Upper lobe of left lung (tissue), 6 donors: ENCODE measurements around the gene MCM6. TPM values are rescaled to one million over a fixed set of nuclear protein-coding genes. Genes with fewer than 3 reads are reported as not detected.

ENCODE experiments used
- ATAC-seq, 2 donors: fragments of 200-7000 bp; cut with Tn5 transposase; one replicate each; pipeline ENCODE4 v1.9.1; 2022; ENCODE audit warnings: mild to moderate bottlenecking in 2 of 2, moderate library complexity in 2 of 2; ENCODE audit not compliant: low FRiP score in 2 of 2
- DNase-seq, 2 donors: peaks; one replicate each; pipeline ENCODE4 v3.0.0-alpha.2; 2019 to 2020
- H3K27ac ChIP-seq, 4 donors: fragments of 200-600 bp; sonication (generic); one replicate each; pipeline ENCODE4 v1.5.1; 2016 to 2019
- H3K27me3 ChIP-seq, 4 donors: fragments of 200-600 bp; sonication (generic); one replicate each; pipeline ENCODE4 v1.5.1; 2017 to 2019
- H3K36me3 ChIP-seq, 4 donors: fragments of 200-600 bp; sonication (generic); one replicate each; pipeline ENCODE4 v1.5.1; 2016 to 2019
- H3K4me1 ChIP-seq, 4 donors: fragments of 200-600 bp; sonication (generic); one replicate each; pipeline ENCODE4 v1.5.1; 2018 to 2019
- H3K4me3 ChIP-seq, 4 donors: fragments of 200-600 bp; sonication (generic); one replicate each; pipeline ENCODE4 v1.5.1; 2017 to 2019; ENCODE audit warnings: mild to moderate bottlenecking in 2 of 4, moderate library complexity in 1 of 4
- H3K9me3 ChIP-seq, 4 donors: fragments of 200-600 bp; sonication (generic); one replicate each; pipeline ENCODE4 v1.5.1; 2018 to 2019
- CTCF ChIP-seq, 6 experiments: fragments of 450-650 bp in 4 of 6; fragments of 200-600 bp in 2 of 6; sonication (generic) in 2 of 6; IDR thresholded peaks; one replicate each; pipeline ENCODE4 v1.5.1; 2016 to 2019; ENCODE audit warnings: antibody characterized with exemption in 6 of 6
- EP300 ChIP-seq, 4 donors: sonication (generic); formaldehyde crosslinking; IDR thresholded peaks; one replicate each; pipeline ENCODE4 v1.5.1; 2017; ENCODE audit warnings: antibody characterized with exemption in 4 of 4, control low read depth in 2 of 4
- POLR2A ChIP-seq, 4 donors: fragments of 450-650 bp; IDR thresholded peaks; one replicate each; pipeline ENCODE4 v1.5.1; 2016 to 2017; ENCODE audit warnings: antibody characterized with exemption in 4 of 4, mild to moderate bottlenecking in 2 of 4
- POLR2AphosphoS5 ChIP-seq, 2 donors: sonication (generic); formaldehyde crosslinking; IDR thresholded peaks; one replicate each; pipeline ENCODE4 v1.5.1; 2017; ENCODE audit warnings: antibody characterized with exemption in 2 of 2
- WGBS, 2 donors: methylation state at CpG; one replicate each; pipeline ENCODE4 v1.1.5; 2017 to 2018; 5-methylcytosine and 5-hydroxymethylcytosine counted together
- total RNA-seq, 6 donors: library from RNA; depleted of rRNA in 4 of 6; stranded (reverse); fragments of >200 nt in 4 of 6; gene quantifications; one replicate each; pipeline versions ENCODE4 v1.1.0 to v1.2.1, GENCODE V29; 2016 to 2021
- donor health status: DM: no; HTN: no; CAD: no; lungs with moderate emphysema.
- donor health status: DM: no; HTN: yes; CAD: no; lungs with severe emphysema.

The MCM6 gene
- total RNA-seq, 6 donors from 2014 or later, result 4.2 to 10.5 (median 7.6) TPM

- Histone ChIP-seq H3K4me3 (no peak overlapping the region), H3K9me3 (peaks cover 0 to 8% (median 4%) of the 10 kb centered on the region in 4 donors), H3K36me3 (no peaks in the 10 kb centered on the region), H3K27ac (peak overlapping the region in 2 of 4 donors; percentile 31 to 82), H3K27me3 (no peaks in the 10 kb centered on the region), H3K4me1 (peaks cover 0 to 19% (median 6%) of the 10 kb centered on the region in 4 donors)
- ATAC-seq (no peak), DNase-seq (no peak)
- 93 to 94% methylated on average over 6 of the region's 6 CpGs for WGBS, 2 donors
- TF ChIP-seq CTCF (IDR thresholded peaks at IDR 0.05) (no peak), POLR2AphosphoS5 (IDR thresholded peaks at IDR 0.05) (no peak), EP300 (IDR thresholded peaks at IDR 0.05) (no peak), POLR2A (IDR thresholded peaks at IDR 0.05) (no peak)
Observed at GRCh38 chr2:135826544-135826943, 49.7 kb downstream of the MCM6 start.

- Histone ChIP-seq H3K4me3 (no peak overlapping the region), H3K4me1 (peaks cover 0 to 19% (median 6%) of the 10 kb centered on the region in 4 donors), H3K9me3 (peaks cover 0 to 8% (median 4%) of the 10 kb centered on the region in 4 donors), H3K27me3 (no peaks in the 10 kb centered on the region), H3K36me3 (no peaks in the 10 kb centered on the region), H3K27ac (peak overlapping the region; percentile 25 to 82 (median 72))
- TF ChIP-seq POLR2A (IDR thresholded peaks at IDR 0.05) (no peak), POLR2AphosphoS5 (IDR thresholded peaks at IDR 0.05) (peak in 1 of 2 donors; percentile 52), EP300 (IDR thresholded peaks at IDR 0.05) (peak in 1 of 4 donors; percentile 26), CTCF (IDR thresholded peaks at IDR 0.05) (no peak)
- peak in 1 of 2 donors; percentile 43 for DNase-seq
- ATAC-seq, result peak; percentile 14 to 15
- 30 to 33% methylated on average over 4 to 11 of the region's 11 CpGs for WGBS, 2 donors
Observed at GRCh38 chr2:135825550-135826176, 50.6 kb downstream of the MCM6 start.

GRCh38 chr2:135825131-135825530 is 51.1 kb downstream of the MCM6 start:
- peak in 1 of 2 donors; percentile 31 for ATAC-seq
- H3K36me3 ChIP-seq, result no peaks in the 10 kb centered on the region
- peaks cover 0 to 8% (median 4%) of the 10 kb centered on the region in 4 donors for H3K9me3 ChIP-seq
- 76 to 79% methylated on average over 9 of the region's 9 CpGs for WGBS, 2 donors
- peak overlapping the region; percentile 25 to 82 (median 72) for H3K27ac ChIP-seq
- no peak for DNase-seq
- H3K27me3 ChIP-seq, result no peaks in the 10 kb centered on the region
- peaks cover 0 to 19% (median 6%) of the 10 kb centered on the region in 4 donors for H3K4me1 ChIP-seq
- TF ChIP-seq POLR2A (IDR thresholded peaks at IDR 0.05) (no peak), CTCF (IDR thresholded peaks at IDR 0.05) (no peak), EP300 (IDR thresholded peaks at IDR 0.05) (no peak), POLR2AphosphoS5 (IDR thresholded peaks at IDR 0.05) (no peak)
- no peak overlapping the region for H3K4me3 ChIP-seq

- H3K36me3 ChIP-seq, result no peaks in the 10 kb centered on the region
- WGBS, 2 donors, result 83 to 100% methylated on average over 1 of the region's 1 CpG
- no peak for DNase-seq
- no peak overlapping the region for H3K27ac ChIP-seq
- no peak overlapping the region for H3K4me3 ChIP-seq
- TF ChIP-seq POLR2A (IDR thresholded peaks at IDR 0.05) (no peak), EP300 (IDR thresholded peaks at IDR 0.05) (no peak), POLR2AphosphoS5 (IDR thresholded peaks at IDR 0.05) (no peak), CTCF (IDR thresholded peaks at IDR 0.05) (no peak)
- H3K4me1 ChIP-seq, result peaks cover 0 to 19% (median 6%) of the 10 kb centered on the region in 4 donors
- H3K9me3 ChIP-seq, result peaks cover 0 to 8% (median 4%) of the 10 kb centered on the region in 4 donors
- no peaks in the 10 kb centered on the region for H3K27me3 ChIP-seq
- ATAC-seq, result no peak
Observed at GRCh38 chr2:135822855-135823254, 53.4 kb downstream of the MCM6 start.

- Histone ChIP-seq H3K36me3 (no peaks in the 10 kb centered on the region), H3K27me3 (no peaks in the 10 kb centered on the region), H3K4me3 (no peak overlapping the region), H3K27ac (no peak overlapping the region), H3K9me3 (peaks cover 0 to 8% (median 4%) of the 10 kb centered on the region in 4 donors), H3K4me1 (peaks cover 0 to 12% (median 3%) of the 10 kb centered on the region in 4 donors)
- 88 to 96% methylated on average over 2 of the region's 2 CpGs for WGBS, 2 donors
- no peak for DNase-seq
- ATAC-seq, result no peak
- TF ChIP-seq POLR2A (IDR thresholded peaks at IDR 0.05) (no peak), EP300 (IDR thresholded peaks at IDR 0.05) (no peak), CTCF (IDR thresholded peaks at IDR 0.05) (no peak), POLR2AphosphoS5 (IDR thresholded peaks at IDR 0.05) (no peak)
Observed at GRCh38 chr2:135821190-135821589, 55.1 kb downstream of the MCM6 start.
